HG03354 (cell line): ENCODE measurements around the gene TMEM238L.

ENCODE experiments used
- ATAC-seq: cut with Tn5 transposase; IDR thresholded peaks from one replicate; pipeline ENCODE4 v1.9.1; 2021; ENCODE audit warnings: mild to moderate bottlenecking; ENCODE audit not compliant: unreplicated experiment, poor library complexity, severe bottlenecking

TMEM238L gene

DNA sequence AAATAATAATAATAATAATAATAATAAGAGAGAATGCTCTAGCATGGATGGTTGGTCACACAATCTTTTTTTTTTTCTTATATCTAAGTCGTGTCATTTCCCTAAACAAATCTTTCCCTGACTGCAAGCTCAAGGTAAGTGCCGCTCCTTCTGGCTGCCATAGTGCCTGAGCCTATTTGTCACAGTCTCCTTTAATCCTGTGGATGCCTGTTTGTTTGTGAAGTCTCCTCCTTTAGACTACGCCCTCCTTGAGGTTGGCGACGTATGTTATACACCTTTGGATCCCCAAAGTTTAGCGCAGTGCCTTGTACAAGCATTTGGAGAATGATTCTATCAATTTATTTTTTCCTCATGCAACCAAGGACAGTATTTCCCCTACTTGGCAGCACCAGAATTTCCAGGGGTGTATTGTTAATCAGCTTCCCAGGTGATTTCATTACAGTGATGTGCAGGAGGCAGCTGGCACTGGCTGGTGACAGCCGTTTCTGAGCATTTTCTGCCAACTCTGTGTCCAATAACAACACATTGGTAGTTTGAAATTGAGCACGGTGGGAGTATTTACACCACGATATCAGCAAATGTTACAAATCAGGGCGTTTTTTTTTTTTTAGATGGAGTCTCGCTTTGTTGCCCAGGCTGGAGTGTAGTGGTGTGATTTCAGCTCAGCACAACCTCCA lies 26.6 kb downstream of the TMEM238L start:
- ATAC-seq, result no peak

DNA sequence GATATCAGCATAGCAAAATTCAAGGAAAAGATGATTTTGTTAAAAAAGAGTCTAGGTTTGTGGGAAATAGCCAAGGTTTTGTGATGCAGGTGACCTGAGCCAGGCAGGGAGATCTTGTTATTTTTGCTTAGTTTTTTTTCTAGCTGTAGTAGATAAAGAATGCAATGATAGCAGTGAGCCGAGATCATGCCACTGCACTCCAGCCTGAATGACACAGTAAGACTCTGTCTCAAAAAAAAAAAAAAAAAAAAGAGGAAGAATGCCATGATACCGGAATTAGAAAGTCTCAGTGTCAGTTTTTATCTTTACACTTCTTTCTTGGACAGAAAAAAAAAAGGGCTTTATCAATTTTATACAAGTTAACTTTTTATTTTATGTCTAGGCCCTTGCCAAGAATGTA lies 27.5 kb downstream of the TMEM238L start:
- ATAC-seq, result no peak

- no peak for ATAC-seq
Observed at GRCh38 chr17:10775740-10776356, 28.1 kb downstream of the TMEM238L start.

GRCh38 chr17:10775058-10775457 lies 28.8 kb downstream of the TMEM238L start:
- ATAC-seq, result no peak

DNA sequence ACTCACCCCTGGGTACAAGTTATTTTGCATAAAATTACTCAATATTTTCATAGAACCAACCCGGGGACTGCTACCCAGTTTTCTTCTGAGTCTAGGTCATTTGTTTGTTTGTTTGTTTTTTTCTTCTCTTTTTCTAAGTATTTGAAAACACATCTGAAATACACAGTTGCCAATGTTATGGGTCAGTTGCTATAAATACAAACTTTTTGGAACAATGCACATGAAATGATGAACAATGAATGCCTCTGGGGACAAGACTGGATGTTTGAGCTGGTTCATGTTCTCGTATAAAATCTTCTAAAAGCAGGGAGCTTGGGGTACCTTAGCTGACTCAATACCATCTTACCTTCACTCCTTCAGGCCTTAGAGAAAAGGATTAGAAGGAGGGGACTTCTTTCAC lies 30.5 kb downstream of the TMEM238L start:
- ATAC-seq, result no peak

DNA sequence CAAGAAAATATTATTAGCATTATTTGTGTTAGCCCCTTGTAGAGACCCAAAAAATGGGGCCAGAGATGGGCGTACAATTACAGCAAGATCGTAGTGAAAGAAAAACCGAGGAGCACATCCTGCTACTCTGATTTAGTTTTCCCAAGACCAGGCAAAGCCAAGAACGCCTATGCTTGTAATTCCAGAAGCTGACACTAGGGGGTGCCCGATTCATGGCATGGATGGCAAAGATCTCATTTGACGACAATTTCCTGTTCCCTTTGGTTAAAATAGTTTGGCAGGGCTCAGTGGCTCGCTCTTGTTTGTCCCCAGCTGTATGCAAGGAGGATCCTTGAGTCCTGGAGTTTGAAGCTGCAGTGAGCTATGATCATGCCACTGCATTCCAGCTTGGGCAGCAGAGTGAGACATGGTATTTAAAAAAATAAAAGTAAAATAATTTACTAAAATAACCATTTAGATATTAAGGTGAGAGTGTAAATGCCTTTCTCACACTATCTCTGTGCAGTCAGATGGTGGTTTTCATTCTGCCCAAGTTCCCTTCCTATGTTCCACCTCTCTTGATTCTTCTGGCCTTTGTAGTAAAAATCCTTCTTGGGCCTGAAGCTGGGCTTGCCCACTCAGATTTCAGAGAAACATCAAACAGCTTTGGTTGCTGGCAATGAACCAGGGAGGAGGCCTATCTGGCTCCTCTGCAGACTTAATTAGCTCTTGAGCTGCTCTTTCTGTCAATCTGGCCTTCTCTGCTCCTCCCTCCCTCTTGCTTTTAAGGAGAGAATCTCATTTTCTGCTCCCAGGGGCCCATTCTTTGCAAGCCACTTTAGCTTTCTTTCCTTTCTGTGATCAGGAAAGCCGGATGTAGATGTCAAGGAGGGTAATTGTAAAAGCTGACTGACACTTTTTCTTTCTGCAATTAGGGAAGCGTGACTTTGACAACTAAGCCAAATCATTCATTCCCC lies 31.2 kb downstream of the TMEM238L start:
- no peak for ATAC-seq

DNA sequence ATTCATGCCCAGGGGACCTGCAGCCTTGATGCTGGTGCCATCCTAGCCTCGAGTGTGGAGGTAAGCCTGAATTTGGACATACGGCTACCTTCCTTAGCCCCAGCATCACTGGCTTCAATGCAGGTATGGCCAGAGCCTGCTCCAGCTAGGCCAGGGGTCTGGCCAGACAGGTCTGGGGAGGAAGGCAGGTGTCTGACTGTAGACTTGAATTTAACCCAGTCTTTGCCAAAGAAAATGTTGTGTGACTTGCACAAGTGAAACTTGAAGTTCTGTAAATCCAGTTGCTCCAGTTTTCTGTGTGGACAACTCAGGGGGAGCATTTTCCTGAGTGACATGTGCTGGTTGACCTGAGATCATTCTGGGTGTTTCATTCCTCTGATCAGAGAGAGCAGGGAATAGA lies 32.8 kb downstream of the TMEM238L start:
- no peak for ATAC-seq

GRCh38 chr17:10769840-10770239 lies 34.1 kb downstream of the TMEM238L start:
- no peak for ATAC-seq

DNA sequence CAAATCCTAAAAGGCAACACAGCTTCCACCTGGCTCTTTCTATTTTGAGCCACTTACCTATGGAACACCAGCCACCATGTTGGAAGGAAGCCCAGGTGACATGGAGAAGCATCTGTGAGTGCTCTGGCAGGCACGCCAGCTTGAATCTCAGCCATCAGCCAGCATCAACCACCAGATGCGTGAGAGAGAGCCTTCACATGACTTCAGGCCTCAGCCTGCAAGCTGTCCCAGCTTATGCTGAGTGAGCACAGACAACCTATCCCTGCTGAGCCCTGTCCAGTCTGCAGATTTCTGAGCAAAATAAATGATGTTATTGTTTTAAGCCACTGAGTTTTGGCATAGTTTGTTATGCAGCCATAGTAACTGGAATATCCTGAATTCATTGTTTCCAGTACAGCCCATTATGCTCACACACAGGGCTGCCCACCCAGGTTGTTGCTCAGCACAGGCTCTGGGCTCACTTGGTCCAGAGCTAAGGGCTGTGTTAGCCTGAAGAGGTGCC lies 35.1 kb downstream of the TMEM238L start:
- no peak for ATAC-seq

GRCh38 chr17:10767232-10767631 lies 36.7 kb downstream of the TMEM238L start:
- ATAC-seq, result no peak

GRCh38 chr17:10762037-10762436 lies 41.9 kb downstream of the TMEM238L start:
- no peak for ATAC-seq

- no peak for ATAC-seq
Observed at GRCh38 chr17:10761281-10761680, 42.6 kb downstream of the TMEM238L start.

- no peak for ATAC-seq
Observed at GRCh38 chr17:10758062-10758461, 45.8 kb downstream of the TMEM238L start.

- no peak for ATAC-seq
Observed at GRCh38 chr17:10757647-10758046, 46.3 kb downstream of the TMEM238L start.

DNA sequence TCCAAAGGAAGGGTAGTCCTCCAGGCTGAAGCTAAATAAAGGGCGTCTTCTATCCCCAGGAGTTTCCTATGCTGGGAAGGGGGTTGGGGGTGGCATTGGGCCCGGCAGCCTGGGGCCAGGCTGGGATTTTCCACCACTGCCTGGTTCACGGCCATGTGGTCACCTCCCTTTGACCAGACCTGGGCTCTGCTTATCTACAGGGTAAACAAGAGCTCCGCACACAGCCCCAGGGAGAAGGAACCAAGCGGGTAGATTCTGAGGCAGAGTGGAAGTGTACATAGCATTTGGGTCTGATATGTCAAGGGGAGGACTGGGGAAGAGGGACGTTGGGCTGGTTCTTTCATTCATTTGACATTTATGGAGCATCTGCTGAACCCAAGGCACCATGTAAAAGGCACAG lies 46.8 kb downstream of the TMEM238L start:
- no peak for ATAC-seq

DNA sequence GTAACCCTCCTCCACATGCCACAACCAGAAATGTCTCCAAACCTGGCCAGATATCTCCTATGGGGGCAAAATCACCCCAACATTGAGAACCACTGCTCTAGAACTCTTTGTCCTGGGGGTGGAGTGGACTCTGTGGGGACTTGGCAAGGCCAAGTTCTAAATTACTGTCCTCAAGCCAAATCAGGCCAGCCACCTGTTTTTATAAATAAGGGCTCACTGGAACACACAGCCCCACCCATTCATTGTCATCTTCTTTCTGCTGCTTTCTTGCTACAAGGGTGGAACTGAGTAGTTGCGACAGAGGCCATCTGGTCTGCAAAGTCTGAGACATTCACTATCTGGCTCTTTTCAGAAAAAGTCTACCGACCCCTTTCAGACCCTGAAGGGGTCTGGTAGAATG lies 47.3 kb downstream of the TMEM238L start:
- no peak for ATAC-seq

DNA sequence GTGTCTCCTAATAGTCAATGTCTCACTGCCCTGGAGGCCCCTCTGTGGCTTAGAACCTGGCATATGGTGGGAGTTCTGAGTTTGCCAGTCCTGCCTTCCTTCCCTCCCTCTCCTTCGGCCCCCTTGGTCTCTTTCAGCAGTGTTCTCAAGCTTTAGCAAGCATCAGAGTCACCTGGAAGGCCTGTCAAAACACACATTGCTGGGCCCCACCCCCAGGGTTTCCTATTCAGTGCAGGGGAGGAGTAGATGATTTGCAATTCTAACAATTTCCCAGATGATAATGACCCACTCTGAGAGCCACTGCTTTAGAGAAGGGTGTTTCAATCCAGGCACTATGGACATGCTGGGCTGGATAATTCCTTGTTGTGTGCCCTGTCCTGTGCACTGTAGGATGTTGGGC lies 47.7 kb downstream of the TMEM238L start:
- no peak for ATAC-seq

DNA sequence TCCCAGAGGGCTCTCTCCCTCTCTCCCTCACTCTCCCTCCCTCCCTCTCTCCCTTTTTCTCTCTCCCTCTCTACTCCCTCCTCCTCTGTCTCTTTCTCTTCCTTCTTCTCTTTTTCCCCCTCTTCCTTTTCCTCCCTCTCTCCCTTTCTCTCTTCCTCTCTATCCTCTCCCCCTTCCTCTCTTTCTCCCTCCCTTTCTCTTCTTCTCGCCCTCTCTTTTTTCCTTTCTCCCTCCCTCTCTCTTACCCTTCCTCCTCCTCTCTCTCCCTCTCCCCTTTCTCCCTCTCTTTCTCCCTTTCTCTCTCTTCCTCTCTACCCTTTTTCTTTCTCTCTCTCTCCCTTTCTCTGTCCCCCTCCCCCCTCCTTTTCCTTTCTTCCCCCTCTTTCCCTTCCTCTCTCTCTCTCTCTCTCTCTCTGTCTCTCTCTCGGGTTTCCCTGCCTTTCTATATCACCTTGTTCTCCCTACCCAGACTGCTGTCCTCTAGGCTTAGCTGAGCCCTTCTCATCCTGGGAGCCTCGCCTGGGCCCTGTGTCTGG lies 48.2 kb downstream of the TMEM238L start:
- no peak for ATAC-seq

- no peak for ATAC-seq
Observed at GRCh38 chr17:10754861-10755591, 48.9 kb downstream of the TMEM238L start.

GRCh38 chr17:10754109-10754508 lies 49.8 kb downstream of the TMEM238L start:
- ATAC-seq, result no peak
